Neural crest cell (in vitro differentiated cells): ENCODE data around the gene DNAH12. TPM values are rescaled to one million over a fixed set of nuclear protein-coding genes. Genes with fewer than 3 reads are reported as not detected.
A peak's percentile ranks its signal among the peaks of the same experiment; 100 is the strongest.

ENCODE experiments used
- DNase-seq: peaks from one replicate; pipeline ENCODE4 v3.0.0; 2021; ENCODE audit warnings: low read depth, mixed read lengths, low spot score
- H3K27ac Mint-ChIP-seq: one replicate; pipeline ENCODE4 v1.8.0; 2021; ENCODE audit warnings: mild to moderate bottlenecking, mixed read lengths; ENCODE audit not compliant: unreplicated experiment
- H3K27me3 Mint-ChIP-seq: 2 replicates; pipeline ENCODE4 v1.8.0; 2021; ENCODE audit warnings: low read depth, mild to moderate bottlenecking, mixed read lengths
- H3K36me3 Mint-ChIP-seq: 2 replicates; pipeline ENCODE4 v1.8.0; 2021; ENCODE audit warnings: low read depth, mild to moderate bottlenecking, mixed read lengths
- H3K4me1 Mint-ChIP-seq: 2 replicates; pipeline ENCODE4 v1.8.0; 2021; ENCODE audit warnings: mixed read lengths
- H3K4me3 Mint-ChIP-seq: one replicate; pipeline ENCODE4 v1.8.0; 2021; ENCODE audit warnings: mild to moderate bottlenecking, mixed read lengths
- H3K9me3 Mint-ChIP-seq: 2 replicates; pipeline ENCODE4 v1.8.0; 2021; ENCODE audit warnings: mixed read lengths
- CTCF ChIP-seq: fragments of 200-600 bp; sonication (generic); conservative IDR thresholded peaks from 2 replicates; pipeline ENCODE4 v1.5.0; 2021; ENCODE audit warnings: antibody characterized with exemption, mild to moderate bottlenecking
- total RNA-seq: library from RNA; stranded (reverse); gene quantifications from 2 replicates; pipeline ENCODE4 v1.2.1, GENCODE V29; 2021

Gene DNAH12
- total RNA-seq, 1 donor from 2014 or later = 0.09 TPM

- TF ChIP-seq CTCF = no peak
- no peaks in the 10 kb centered on the region for H3K27me3 Mint-ChIP-seq
- no peaks in the 10 kb centered on the region for H3K4me1 Mint-ChIP-seq
- no peaks in the 10 kb centered on the region for H3K9me3 Mint-ChIP-seq
- H3K4me3 Mint-ChIP-seq = no peak overlapping the region
- H3K36me3 Mint-ChIP-seq = peaks cover 11% of the 10 kb centered on the region
- no peak overlapping the region for H3K27ac Mint-ChIP-seq
- DNase-seq = no peak
Measured at GRCh38 chr3:57570878-57571277, 26.7 kb upstream of the DNAH12 start.

- Mint-ChIP-seq H3K36me3 (peaks cover 9% of the 10 kb centered on the region), H3K27ac (no peak overlapping the region), H3K4me3 (no peak overlapping the region), H3K9me3 (no peaks in the 10 kb centered on the region), H3K4me1 (no peaks in the 10 kb centered on the region), H3K27me3 (no peaks in the 10 kb centered on the region)
- no peak for TF ChIP-seq CTCF
- no peak for DNase-seq
Measured at GRCh38 chr3:57569859-57570450, 25.8 kb upstream of the DNAH12 start.

GRCh38 chr3:57559526-57559925 lies 15.4 kb upstream of the DNAH12 start:
- TF ChIP-seq CTCF = no peak
- Mint-ChIP-seq H3K27me3 (no peaks in the 10 kb centered on the region), H3K4me1 (peaks cover 34% of the 10 kb centered on the region), H3K36me3 (peaks cover 8% of the 10 kb centered on the region), H3K4me3 (peak overlapping the region; percentile 25), H3K9me3 (no peaks in the 10 kb centered on the region), H3K27ac (no peak overlapping the region)
- no peak for DNase-seq

GRCh38 chr3:57557085-57557537 lies 13.0 kb upstream of the DNAH12 start:
- Mint-ChIP-seq H3K36me3 (peaks cover 6% of the 10 kb centered on the region), H3K27ac (peak overlapping the region; percentile 27), H3K4me3 (peak overlapping the region; percentile 85), H3K9me3 (no peaks in the 10 kb centered on the region), H3K4me1 (peaks cover 34% of the 10 kb centered on the region), H3K27me3 (no peaks in the 10 kb centered on the region)
- DNase-seq = no peak
- no peak for TF ChIP-seq CTCF

GRCh38 chr3:57556459-57557084 lies 12.4 kb upstream of the DNAH12 start:
- TF ChIP-seq CTCF = no peak
- H3K9me3 Mint-ChIP-seq = no peaks in the 10 kb centered on the region
- peaks cover 34% of the 10 kb centered on the region for H3K4me1 Mint-ChIP-seq
- DNase-seq = no peak
- H3K36me3 Mint-ChIP-seq = peaks cover 6% of the 10 kb centered on the region
- H3K27me3 Mint-ChIP-seq = no peaks in the 10 kb centered on the region
- peak overlapping the region; percentile 85 for H3K4me3 Mint-ChIP-seq
- peak overlapping the region; percentile 27 for H3K27ac Mint-ChIP-seq
